ENCODE measurements around the gene FOXL3. TPM values are rescaled to one million over a fixed set of nuclear protein-coding genes. Genes with fewer than 3 reads are reported as not detected.

The FOXL3 gene
- total RNA-seq, 1 experiment from 2014 or later: not detected

- H3K36me3 Mint-ChIP-seq (ENCODE audit: insufficient read depth, unreplicated experiment): peaks cover 45% of the 10 kb centered on the region
- POLR2A ChIA-PET: interaction anchor here (0.7 kb wide), 1 partner anchor 196 kb away, joined by 3 read pairs; no protein-coding TSS in a partner anchor
- no TSS peak for BruUV-seq (replicated peaks)
- H3K27ac Mint-ChIP-seq (ENCODE audit: low read depth, unreplicated experiment): no peak overlapping the region
- intact Hi-C loops (cut with micrococcal nuclease): no loop called here
- no peaks in the 10 kb centered on the region for H3K27me3 Mint-ChIP-seq (ENCODE audit: insufficient read depth, unreplicated experiment)
- no peak for TF ChIP-seq CTCF (IDR thresholded peaks at IDR 0.05; ENCODE audit: unreplicated experiment)
- DNase-seq (ENCODE audit: unreplicated experiment): no peak
- no peak overlapping the region for H3K4me3 Mint-ChIP-seq (ENCODE audit: unreplicated experiment)
- no peaks in the 10 kb centered on the region for H3K4me1 Mint-ChIP-seq (ENCODE audit: insufficient read depth, unreplicated experiment)
- CTCF ChIA-PET: no interaction called here
- H3K9me3 Mint-ChIP-seq (ENCODE audit: unreplicated experiment): no peaks in the 10 kb centered on the region
Measured at GRCh38 chr7:253581-254336, 36.2 kb upstream of the FOXL3 start.

GRCh38 chr7:254337-255037 is 35.5 kb upstream of the FOXL3 start:
- no peaks in the 10 kb centered on the region for H3K4me1 Mint-ChIP-seq (ENCODE audit: insufficient read depth, unreplicated experiment)
- intact Hi-C loops (cut with micrococcal nuclease): no loop called here
- DNase-seq (ENCODE audit: unreplicated experiment): no peak
- H3K9me3 Mint-ChIP-seq (ENCODE audit: unreplicated experiment): no peaks in the 10 kb centered on the region
- H3K27me3 Mint-ChIP-seq (ENCODE audit: insufficient read depth, unreplicated experiment): no peaks in the 10 kb centered on the region
- no peak for TF ChIP-seq CTCF (IDR thresholded peaks at IDR 0.05; ENCODE audit: unreplicated experiment)
- no peak overlapping the region for H3K27ac Mint-ChIP-seq (ENCODE audit: low read depth, unreplicated experiment)
- no TSS peak for BruUV-seq (replicated peaks)
- H3K4me3 Mint-ChIP-seq (ENCODE audit: unreplicated experiment): no peak overlapping the region
- CTCF ChIA-PET: interaction anchor here (2.0 kb wide), 1 partner anchor 12 kb away, joined by 9 read pairs; no protein-coding TSS in a partner anchor
- POLR2A ChIA-PET: interaction anchor here (0.7 kb wide), 1 partner anchor 197 kb away, joined by 3 read pairs; no protein-coding TSS in a partner anchor
- H3K36me3 Mint-ChIP-seq (ENCODE audit: insufficient read depth, unreplicated experiment): peaks cover 43% of the 10 kb centered on the region

- CTCF ChIA-PET: interaction anchor here (2.0 kb wide), 1 partner anchor 12 kb away, joined by 9 read pairs; no protein-coding TSS in a partner anchor
- no peak overlapping the region for H3K27ac Mint-ChIP-seq (ENCODE audit: low read depth, unreplicated experiment)
Measured at GRCh38 chr7:255038-255435, 34.9 kb upstream of the FOXL3 start.

More at GRCh38 chr7:255038-255435, 34.9 kb upstream of the FOXL3 start:
- Mint-ChIP-seq H3K4me1 (ENCODE audit: insufficient read depth, unreplicated experiment) (no peaks in the 10 kb centered on the region), H3K4me3 (ENCODE audit: unreplicated experiment) (no peak overlapping the region), H3K27me3 (ENCODE audit: insufficient read depth, unreplicated experiment) (no peaks in the 10 kb centered on the region), H3K9me3 (ENCODE audit: unreplicated experiment) (no peaks in the 10 kb centered on the region), H3K36me3 (ENCODE audit: insufficient read depth, unreplicated experiment) (peaks cover 43% of the 10 kb centered on the region)
- BruUV-seq (replicated peaks): no TSS peak
- intact Hi-C loops (cut with micrococcal nuclease): no loop called here
- no peak for TF ChIP-seq CTCF (IDR thresholded peaks at IDR 0.05; ENCODE audit: unreplicated experiment)
- POLR2A ChIA-PET: no interaction called here
- DNase-seq (ENCODE audit: unreplicated experiment): no peak
